ENCODE results near the gene VWC2L.

The VWC2L gene

DNA sequence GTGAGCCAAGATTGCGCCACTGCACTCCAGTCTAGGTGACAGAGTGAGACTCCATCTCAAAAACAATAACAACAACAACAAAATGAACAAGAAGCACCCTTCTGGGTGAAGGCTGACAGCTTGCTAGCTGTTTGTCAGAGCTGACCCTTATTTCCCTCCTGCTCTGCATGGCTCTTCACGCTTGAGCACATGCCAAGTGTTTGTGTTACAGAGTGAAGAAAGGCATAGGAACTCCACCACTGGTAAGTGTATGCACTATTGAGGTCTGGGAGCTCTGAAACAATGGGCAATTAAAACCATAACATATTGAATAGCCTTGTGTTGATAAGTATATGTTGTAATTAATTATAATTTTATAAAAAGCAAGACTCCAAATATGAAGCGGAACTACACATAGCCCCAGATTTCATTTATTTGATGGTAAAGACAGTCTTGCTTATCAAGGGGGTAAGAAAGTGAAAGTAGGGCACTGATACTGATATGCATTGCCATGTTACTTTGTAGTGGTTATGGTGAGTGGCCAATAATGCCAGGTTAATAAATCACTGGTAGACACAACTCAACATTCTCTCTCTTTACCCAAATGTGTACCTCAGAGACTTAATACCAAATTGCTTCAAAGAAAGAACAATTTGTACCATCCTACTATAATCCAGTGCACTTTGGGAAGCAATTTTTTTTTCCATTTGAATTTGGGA, 163.4 kb downstream of the VWC2L start:
- Histone ChIP-seq H3K4me3 (ENCODE audit: low read length) (no peak overlapping the region), H3K27ac (ENCODE audit: low read length) (no peak overlapping the region), H3K9ac (ENCODE audit: low read depth, low read length) (no peak overlapping the region), H3K36me3 (ENCODE audit: insufficient read depth, low read depth, low read length) (no peaks in the 10 kb centered on the region), H3K4me1 (ENCODE audit: insufficient read depth, low read length) (peaks cover 7% of the 10 kb centered on the region; the same call in 1 of the 2 replicates), H3K27me3 (ENCODE audit: insufficient read depth, low read length) (no peaks in the 10 kb centered on the region), H3K9me3 (ENCODE audit: insufficient read depth, low read depth, low read length) (no peaks in the 10 kb centered on the region)

DNA sequence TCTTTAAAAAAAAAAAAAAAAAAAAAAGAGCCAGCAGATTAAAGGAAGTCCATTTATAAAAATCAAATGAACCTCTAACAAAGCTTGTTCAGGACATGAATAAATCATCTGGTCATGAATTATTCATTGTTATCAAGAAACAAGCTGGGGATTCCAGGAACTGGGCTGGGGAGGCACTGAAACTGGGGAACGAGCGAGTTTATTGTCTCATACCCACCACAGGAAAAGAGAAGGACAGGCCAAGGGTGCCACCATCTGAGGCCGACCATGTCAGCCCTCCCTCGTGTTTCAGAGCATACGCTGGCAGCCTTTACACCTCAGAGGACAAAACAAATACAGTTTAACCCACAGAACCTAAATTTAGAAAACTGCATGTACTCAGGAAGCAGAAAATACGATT, 164.2 kb downstream of the VWC2L start:
- Histone ChIP-seq H3K4me3 (ENCODE audit: low read length) (no peak overlapping the region), H3K27me3 (ENCODE audit: insufficient read depth, low read length) (no peaks in the 10 kb centered on the region), H3K9ac (ENCODE audit: low read depth, low read length) (no peak overlapping the region), H3K36me3 (ENCODE audit: insufficient read depth, low read depth, low read length) (no peaks in the 10 kb centered on the region), H3K9me3 (ENCODE audit: insufficient read depth, low read depth, low read length) (no peaks in the 10 kb centered on the region), H3K4me1 (ENCODE audit: insufficient read depth, low read length) (peaks cover 7% of the 10 kb centered on the region; the same call in 1 of the 2 replicates), H3K27ac (ENCODE audit: low read length) (no peak overlapping the region)

DNA sequence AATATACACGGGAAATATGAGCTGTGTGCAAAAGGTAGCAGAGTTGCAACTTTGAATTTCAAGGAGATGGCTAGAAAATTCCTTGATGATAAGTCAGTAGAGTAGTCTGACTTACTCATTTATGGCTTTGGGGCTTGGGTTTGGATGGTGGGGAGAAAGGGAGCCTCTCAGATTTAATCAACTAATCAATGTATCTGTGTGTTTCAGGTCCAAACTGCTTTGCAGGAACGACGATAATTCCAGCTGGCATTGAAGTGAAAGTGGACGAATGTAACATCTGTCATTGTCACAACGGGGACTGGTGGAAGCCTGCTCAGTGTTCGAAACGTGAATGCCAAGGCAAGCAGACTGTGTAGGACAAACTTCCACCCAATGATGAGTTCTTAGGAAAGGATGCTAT, 164.6 kb downstream of the VWC2L start:
- H3K4me3 ChIP-seq (ENCODE audit: low read length), result no peak overlapping the region
- no peaks in the 10 kb centered on the region for H3K27me3 ChIP-seq (ENCODE audit: insufficient read depth, low read length)
- H3K27ac ChIP-seq (ENCODE audit: low read length), result no peak overlapping the region
- no peaks in the 10 kb centered on the region for H3K9me3 ChIP-seq (ENCODE audit: insufficient read depth, low read depth, low read length)
- no peak overlapping the region for H3K9ac ChIP-seq (ENCODE audit: low read depth, low read length)
- peaks cover 7% of the 10 kb centered on the region; the same call in 1 of the 2 replicates for H3K4me1 ChIP-seq (ENCODE audit: insufficient read depth, low read length)
- H3K36me3 ChIP-seq (ENCODE audit: insufficient read depth, low read depth, low read length), result no peaks in the 10 kb centered on the region

DNA sequence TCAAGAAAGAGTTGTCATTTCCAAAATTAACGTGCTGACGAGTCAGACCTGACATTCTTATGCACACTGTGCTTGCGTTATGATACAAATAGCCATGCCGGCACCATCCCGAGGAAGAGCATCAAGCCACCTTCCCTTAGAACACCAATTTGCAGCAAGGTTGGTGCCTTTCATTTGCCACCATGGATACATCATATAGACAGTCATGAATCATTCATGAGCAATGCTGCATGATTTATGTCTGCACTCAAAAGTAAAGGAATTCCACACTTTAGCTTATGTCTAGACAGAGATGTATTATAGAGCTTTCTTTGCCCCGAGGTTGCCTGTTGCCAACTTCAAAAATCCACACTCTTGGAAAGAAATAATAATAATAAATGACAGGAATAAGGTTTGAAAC, 166.9 kb downstream of the VWC2L start:
- H3K27ac ChIP-seq (ENCODE audit: low read length), result no peak overlapping the region
- no peak overlapping the region for H3K4me3 ChIP-seq (ENCODE audit: low read length)
- no peaks in the 10 kb centered on the region for H3K36me3 ChIP-seq (ENCODE audit: insufficient read depth, low read depth, low read length)
- H3K4me1 ChIP-seq (ENCODE audit: insufficient read depth, low read length), result peaks cover 7% of the 10 kb centered on the region; the same call in 1 of the 2 replicates
- no peaks in the 10 kb centered on the region for H3K27me3 ChIP-seq (ENCODE audit: insufficient read depth, low read length)
- H3K9me3 ChIP-seq (ENCODE audit: insufficient read depth, low read depth, low read length), result no peaks in the 10 kb centered on the region
- no peak overlapping the region for H3K9ac ChIP-seq (ENCODE audit: low read depth, low read length)

DNA sequence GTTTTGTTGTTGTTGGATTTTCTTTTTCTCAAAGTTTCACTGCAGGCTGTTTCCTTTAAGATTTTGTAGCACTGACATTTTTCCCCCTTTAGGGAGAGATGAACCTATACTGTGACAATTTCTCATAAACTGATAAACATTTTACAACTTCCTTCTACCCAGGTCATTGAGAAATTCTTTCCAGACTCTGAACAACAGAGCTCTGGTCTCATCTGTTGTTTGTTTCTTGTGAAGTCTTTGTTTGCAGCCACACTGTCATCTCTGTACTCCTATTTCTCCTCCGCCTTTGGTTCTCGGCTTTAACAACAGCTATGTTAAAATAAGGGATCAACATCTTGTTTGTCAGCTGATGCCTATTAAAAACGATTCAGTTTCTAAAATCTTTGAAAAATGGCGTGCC, 167.6 kb downstream of the VWC2L start:
- H3K27ac ChIP-seq (ENCODE audit: low read length), result no peak overlapping the region
- H3K36me3 ChIP-seq (ENCODE audit: insufficient read depth, low read depth, low read length), result no peaks in the 10 kb centered on the region
- no peak overlapping the region for H3K4me3 ChIP-seq (ENCODE audit: low read length)
- no peak overlapping the region for H3K9ac ChIP-seq (ENCODE audit: low read depth, low read length)
- H3K9me3 ChIP-seq (ENCODE audit: insufficient read depth, low read depth, low read length), result no peaks in the 10 kb centered on the region
- H3K27me3 ChIP-seq (ENCODE audit: insufficient read depth, low read length), result no peaks in the 10 kb centered on the region
- peaks cover 7% of the 10 kb centered on the region; the same call in 1 of the 2 replicates for H3K4me1 ChIP-seq (ENCODE audit: insufficient read depth, low read length)

DNA sequence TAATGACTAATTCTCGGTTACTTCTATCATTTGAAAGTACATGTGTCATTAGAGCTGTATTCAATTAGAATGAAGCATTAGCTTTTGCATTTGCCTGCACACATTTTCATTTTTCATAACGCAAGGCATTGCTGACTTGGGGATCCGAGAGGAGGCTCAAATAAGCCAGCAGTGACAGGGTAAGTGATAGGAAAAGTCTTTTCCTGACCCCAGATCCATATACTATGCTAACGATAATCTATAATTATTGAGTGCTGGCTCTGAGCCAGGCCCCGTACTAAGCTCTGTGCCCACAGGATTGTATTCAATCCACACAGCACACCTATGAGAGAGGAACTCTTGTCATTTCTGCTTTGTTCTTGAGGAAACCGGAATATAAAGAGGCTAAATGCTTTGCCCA, 168.2 kb downstream of the VWC2L start:
- H3K9me3 ChIP-seq (ENCODE audit: insufficient read depth, low read depth, low read length), result no peaks in the 10 kb centered on the region
- no peaks in the 10 kb centered on the region for H3K27me3 ChIP-seq (ENCODE audit: insufficient read depth, low read length)
- no peak overlapping the region for H3K9ac ChIP-seq (ENCODE audit: low read depth, low read length)
- no peak overlapping the region for H3K27ac ChIP-seq (ENCODE audit: low read length)
- no peaks in the 10 kb centered on the region for H3K36me3 ChIP-seq (ENCODE audit: insufficient read depth, low read depth, low read length)
- H3K4me3 ChIP-seq (ENCODE audit: low read length), result no peak overlapping the region
- H3K4me1 ChIP-seq (ENCODE audit: insufficient read depth, low read length), result peaks cover 7% of the 10 kb centered on the region; the same call in 1 of the 2 replicates

DNA sequence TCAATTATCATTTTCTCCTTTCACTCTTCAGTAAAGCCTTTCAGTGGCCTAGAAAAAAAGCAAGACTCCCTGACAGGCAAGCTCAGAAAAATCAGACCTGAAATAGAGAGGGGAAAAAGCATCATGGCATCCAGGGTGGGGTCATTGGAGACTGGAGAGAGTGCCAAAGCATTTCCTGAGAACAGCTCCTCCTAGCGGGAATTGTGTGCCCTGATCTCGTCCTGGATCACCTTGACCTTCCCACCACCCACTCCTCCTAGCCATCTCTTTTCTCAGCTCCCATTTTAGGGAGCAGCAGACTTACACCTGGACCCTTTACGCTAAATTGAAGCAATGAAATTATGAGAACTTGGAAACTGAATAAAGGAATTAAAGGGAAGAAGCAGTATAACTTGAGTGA, 176.6 kb downstream of the VWC2L start:
- Histone ChIP-seq H3K4me1 (ENCODE audit: insufficient read depth, low read length) (no peaks in the 10 kb centered on the region), H3K36me3 (ENCODE audit: insufficient read depth, low read depth, low read length) (no peaks in the 10 kb centered on the region), H3K4me3 (ENCODE audit: low read length) (no peak overlapping the region), H3K27ac (ENCODE audit: low read length) (no peak overlapping the region), H3K9me3 (ENCODE audit: insufficient read depth, low read depth, low read length) (no peaks in the 10 kb centered on the region), H3K27me3 (ENCODE audit: insufficient read depth, low read length) (peaks cover 22% of the 10 kb centered on the region), H3K9ac (ENCODE audit: low read depth, low read length) (no peak overlapping the region)

DNA sequence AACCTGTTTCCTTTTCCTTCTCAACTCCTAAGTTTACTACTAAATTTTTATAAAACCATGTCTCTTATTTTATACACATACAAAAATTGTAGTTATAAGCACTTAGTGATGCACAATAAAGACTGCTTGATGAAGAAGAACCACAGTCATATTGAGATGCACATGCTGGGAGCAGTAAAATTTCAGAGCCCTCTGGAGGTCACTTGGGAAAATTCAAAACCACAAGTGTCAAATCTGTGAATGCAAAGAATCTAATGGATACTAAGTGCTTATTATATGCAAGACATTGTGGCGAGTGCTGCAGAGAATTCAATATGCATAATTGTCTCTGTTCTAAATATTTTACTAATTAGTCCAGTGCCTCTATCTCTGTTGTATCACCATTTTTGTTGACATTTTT, 180.5 kb downstream of the VWC2L start:
- Histone ChIP-seq H3K4me3 (ENCODE audit: low read length) (no peak overlapping the region), H3K27me3 (ENCODE audit: insufficient read depth, low read length) (peaks cover 58% of the 10 kb centered on the region)

DNA sequence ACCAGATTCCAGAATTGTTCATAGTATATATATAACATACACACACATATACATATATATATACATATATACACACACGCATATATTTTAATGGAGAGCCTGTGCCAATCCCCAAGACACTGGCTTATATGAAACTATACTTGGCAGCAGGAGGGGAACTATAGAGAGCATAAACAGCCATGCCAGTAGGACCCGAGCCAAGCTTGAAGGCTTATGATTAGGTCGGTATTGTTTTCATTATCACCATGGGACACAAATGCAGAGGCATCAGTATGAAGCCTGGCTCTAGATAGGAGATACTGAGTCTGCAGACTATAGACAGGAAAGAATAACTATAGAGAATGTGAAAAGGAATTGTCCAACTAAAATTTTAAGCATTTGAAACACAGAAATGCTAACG, 181.2 kb downstream of the VWC2L start:
- H3K9me3 ChIP-seq (ENCODE audit: insufficient read depth, low read depth, low read length), result no peaks in the 10 kb centered on the region
- no peaks in the 10 kb centered on the region for H3K36me3 ChIP-seq (ENCODE audit: insufficient read depth, low read depth, low read length)
- H3K27ac ChIP-seq (ENCODE audit: low read length), result no peak overlapping the region
- H3K27me3 ChIP-seq (ENCODE audit: insufficient read depth, low read length), result peaks cover 64% of the 10 kb centered on the region
- no peaks in the 10 kb centered on the region for H3K4me1 ChIP-seq (ENCODE audit: insufficient read depth, low read length)
- no peak overlapping the region for H3K9ac ChIP-seq (ENCODE audit: low read depth, low read length)
- H3K4me3 ChIP-seq (ENCODE audit: low read length), result no peak overlapping the region

More for the DNA sequence above, 180.5 kb downstream of the VWC2L start:
- Histone ChIP-seq H3K27ac (ENCODE audit: low read length) (no peak overlapping the region), H3K9ac (ENCODE audit: low read depth, low read length) (no peak overlapping the region), H3K9me3 (ENCODE audit: insufficient read depth, low read depth, low read length) (no peaks in the 10 kb centered on the region), H3K4me1 (ENCODE audit: insufficient read depth, low read length) (no peaks in the 10 kb centered on the region), H3K36me3 (ENCODE audit: insufficient read depth, low read depth, low read length) (no peaks in the 10 kb centered on the region)

DNA sequence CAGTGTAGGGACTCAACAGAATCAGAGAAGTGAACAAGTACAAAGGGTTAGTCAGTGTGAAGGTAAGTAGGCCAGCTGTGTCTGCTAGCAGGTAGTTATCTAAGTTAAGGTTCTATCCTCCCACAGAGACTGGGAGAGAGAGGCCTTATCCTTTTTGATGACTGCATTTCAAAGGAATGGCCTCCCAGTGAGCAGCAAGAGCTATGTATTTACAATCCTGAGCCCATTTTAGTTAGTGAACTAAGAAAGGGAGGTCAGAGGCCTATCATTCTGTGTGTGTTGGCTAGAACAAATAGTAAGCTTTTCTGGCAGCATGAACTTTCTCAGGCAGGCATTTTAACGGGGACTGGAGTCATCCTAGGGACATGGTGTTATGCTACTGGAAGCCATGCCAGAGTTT, 182.9 kb downstream of the VWC2L start:
- Histone ChIP-seq H3K27ac (ENCODE audit: low read length) (no peak overlapping the region), H3K4me1 (ENCODE audit: insufficient read depth, low read length) (no peaks in the 10 kb centered on the region), H3K36me3 (ENCODE audit: insufficient read depth, low read depth, low read length) (no peaks in the 10 kb centered on the region), H3K9me3 (ENCODE audit: insufficient read depth, low read depth, low read length) (no peaks in the 10 kb centered on the region), H3K4me3 (ENCODE audit: low read length) (no peak overlapping the region), H3K27me3 (ENCODE audit: insufficient read depth, low read length) (peaks cover 76% of the 10 kb centered on the region), H3K9ac (ENCODE audit: low read depth, low read length) (no peak overlapping the region)

DNA sequence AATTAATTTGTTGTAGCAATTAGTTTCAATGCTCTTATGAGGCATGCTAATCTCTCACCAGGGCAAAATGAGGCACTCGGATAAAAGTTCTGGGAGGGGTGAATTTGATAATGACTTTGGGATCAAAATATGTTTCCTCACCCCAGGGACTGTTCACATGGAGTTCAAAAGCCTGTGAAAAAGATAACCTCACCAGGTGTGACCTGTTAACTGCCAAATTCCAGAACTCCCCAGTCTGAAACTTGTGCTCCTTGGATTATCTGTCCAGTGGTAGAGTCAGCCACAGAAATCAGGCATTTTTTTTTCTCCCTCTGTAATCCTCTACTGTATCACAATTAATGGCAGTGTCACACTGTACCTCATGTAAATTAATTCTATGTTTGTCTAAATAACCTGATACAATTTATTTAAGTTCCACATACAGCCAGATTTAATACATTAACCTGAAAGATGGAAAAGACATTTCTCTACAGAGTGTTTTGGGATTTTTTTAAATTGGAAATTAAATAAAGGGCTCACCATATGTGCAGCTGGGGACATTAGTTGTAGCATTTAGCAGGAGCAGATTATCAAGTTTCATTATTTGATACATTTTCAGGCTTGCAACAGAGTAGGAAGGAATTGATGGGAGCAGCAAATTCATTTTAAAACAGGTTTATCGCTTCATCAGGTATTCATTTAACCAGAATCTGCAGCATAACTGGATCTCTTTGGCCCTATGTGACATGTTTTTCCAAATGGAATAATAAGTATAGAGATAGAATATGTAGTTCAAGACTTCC, 191.2 kb downstream of the VWC2L start:
- no peak overlapping the region for H3K27ac ChIP-seq (ENCODE audit: low read length)
- H3K4me3 ChIP-seq (ENCODE audit: low read length), result no peak overlapping the region
- no peaks in the 10 kb centered on the region for H3K4me1 ChIP-seq (ENCODE audit: insufficient read depth, low read length)
- no peaks in the 10 kb centered on the region for H3K36me3 ChIP-seq (ENCODE audit: insufficient read depth, low read depth, low read length)
- H3K9me3 ChIP-seq (ENCODE audit: insufficient read depth, low read depth, low read length), result no peaks in the 10 kb centered on the region
- no peak overlapping the region for H3K9ac ChIP-seq (ENCODE audit: low read depth, low read length)
- H3K27me3 ChIP-seq (ENCODE audit: insufficient read depth, low read length), result peaks cover 14% of the 10 kb centered on the region; the same call in 1 of the 2 replicates

DNA sequence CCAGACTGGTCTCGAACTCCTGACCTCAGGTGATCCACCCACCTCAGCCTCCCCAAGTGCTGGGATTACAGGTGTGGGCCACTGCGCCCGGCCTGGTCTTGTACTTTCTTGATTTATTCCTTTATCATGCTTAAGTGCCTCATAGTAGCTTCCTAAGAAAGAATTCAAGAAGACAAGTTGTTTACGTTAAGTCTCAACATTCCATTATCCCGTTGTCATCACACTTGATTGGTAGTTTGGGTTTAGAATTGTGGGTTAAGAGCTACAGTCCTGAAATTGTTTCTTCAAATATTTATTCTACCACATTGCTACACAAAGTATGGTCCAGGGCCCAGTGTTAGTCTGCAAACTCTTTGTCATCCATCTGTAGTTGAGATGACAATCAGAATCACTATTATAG, 194.0 kb downstream of the VWC2L start:
- Histone ChIP-seq H3K27ac (ENCODE audit: low read length) (no peak overlapping the region), H3K27me3 (ENCODE audit: insufficient read depth, low read length) (no peaks in the 10 kb centered on the region), H3K36me3 (ENCODE audit: insufficient read depth, low read depth, low read length) (no peaks in the 10 kb centered on the region), H3K9me3 (ENCODE audit: insufficient read depth, low read depth, low read length) (no peaks in the 10 kb centered on the region), H3K4me3 (ENCODE audit: low read length) (no peak overlapping the region), H3K9ac (ENCODE audit: low read depth, low read length) (no peak overlapping the region), H3K4me1 (ENCODE audit: insufficient read depth, low read length) (0 out of 2 replicates have a peak, but pooled peaks cover under 1% of the 10 kb centered on the region)

Measured in iPS-20b (cell line).